ENCODE results near the gene HIPK1.

The HIPK1 gene

GRCh38 chr1:113928941-113929749 lies at the start of gene HIPK1:
HIPK1 (plus strand) TSS chr1:113929324.
- peak; percentile 96 for DNase-seq

GRCh38 chr1:113879739-113880038 lies 49.4 kb upstream of the HIPK1 start:
- no peak for DNase-seq

- no peak for DNase-seq
These were observed 47.5 kb upstream of the HIPK1 start for GRCh38 chr1:113881661-113882060.

- no peak for DNase-seq
These were observed 42.4 kb upstream of the HIPK1 start for GRCh38 chr1:113886417-113887401.

GRCh38 chr1:113887402-113888175 lies 41.5 kb upstream of the HIPK1 start, which contains the start of gene BCL2L15:
BCL2L15 (minus strand) TSS chr1:113887581; CDS start chr1:113887375, 206 bp downstream.
- DNase-seq, result no peak

GRCh38 chr1:113890816-113891215 lies 38.3 kb upstream of the HIPK1 start:
- no peak for DNase-seq

GRCh38 chr1:113891631-113892220 lies 37.4 kb upstream of the HIPK1 start:
- DNase-seq, result no peak

- DNase-seq, result no peak
These were observed 35.9 kb upstream of the HIPK1 start for GRCh38 chr1:113893267-113893666.

- no peak for DNase-seq
These were observed 34.0 kb upstream of the HIPK1 start for GRCh38 chr1:113895098-113895497.

GRCh38 chr1:113895961-113896360 lies 33.2 kb upstream of the HIPK1 start:
- no peak for DNase-seq

- no peak for DNase-seq
These were observed 30.8 kb upstream of the HIPK1 start for GRCh38 chr1:113898241-113898814.

- DNase-seq, result no peak
These were observed 30.0 kb upstream of the HIPK1 start for GRCh38 chr1:113899111-113899510.

GRCh38 chr1:113901191-113901590 lies 27.9 kb upstream of the HIPK1 start:
- DNase-seq, result no peak

GRCh38 chr1:113903501-113904292 lies 25.4 kb upstream of the HIPK1 start:
- no peak for DNase-seq

GRCh38 chr1:113904293-113904673 lies 24.8 kb upstream of the HIPK1 start:
- no peak for DNase-seq

- DNase-seq, result peak; percentile 96 to 99
These were observed 24.3 kb upstream of the HIPK1 start, which contains the start of the genes AP4B1 and DCLRE1B for GRCh38 chr1:113904674-113905434. AP4B1 (minus strand) TSS chr1:113904799; CDS start chr1:113904717, 82 bp downstream. DCLRE1B (plus strand) TSS chr1:113905326; CDS start chr1:113905587, 261 bp downstream.

GRCh38 chr1:113905435-113905861 lies 23.7 kb upstream of the HIPK1 start:
- DNase-seq, result no peak

GRCh38 chr1:113912594-113913311 lies 16.4 kb upstream of the HIPK1 start:
- no peak for DNase-seq

- DNase-seq, result no peak
These were observed 15.8 kb upstream of the HIPK1 start for GRCh38 chr1:113913312-113913668.

All from activated T-cell treated with anti-CD3 and anti-CD28 coated beads, Interleukin-2, amount 50 U/mL, for 48 hours (primary cell).